ENCODE measurements around the gene RNASE13.

Gene RNASE13

GRCh38 chr14:21063479-21063878 lies 28.9 kb upstream of the RNASE13 start:
- DNase-seq (ENCODE audit: low read depth in 2 of 2): no peak

- DNase-seq (ENCODE audit: low read depth in 2 of 2): no peak
These were observed 26.7 kb upstream of the RNASE13 start for GRCh38 chr14:21061347-21061668.

GRCh38 chr14:21060614-21061346 lies 26.2 kb upstream of the RNASE13 start:
- no peak for DNase-seq (ENCODE audit: low read depth in 2 of 2)

DNA sequence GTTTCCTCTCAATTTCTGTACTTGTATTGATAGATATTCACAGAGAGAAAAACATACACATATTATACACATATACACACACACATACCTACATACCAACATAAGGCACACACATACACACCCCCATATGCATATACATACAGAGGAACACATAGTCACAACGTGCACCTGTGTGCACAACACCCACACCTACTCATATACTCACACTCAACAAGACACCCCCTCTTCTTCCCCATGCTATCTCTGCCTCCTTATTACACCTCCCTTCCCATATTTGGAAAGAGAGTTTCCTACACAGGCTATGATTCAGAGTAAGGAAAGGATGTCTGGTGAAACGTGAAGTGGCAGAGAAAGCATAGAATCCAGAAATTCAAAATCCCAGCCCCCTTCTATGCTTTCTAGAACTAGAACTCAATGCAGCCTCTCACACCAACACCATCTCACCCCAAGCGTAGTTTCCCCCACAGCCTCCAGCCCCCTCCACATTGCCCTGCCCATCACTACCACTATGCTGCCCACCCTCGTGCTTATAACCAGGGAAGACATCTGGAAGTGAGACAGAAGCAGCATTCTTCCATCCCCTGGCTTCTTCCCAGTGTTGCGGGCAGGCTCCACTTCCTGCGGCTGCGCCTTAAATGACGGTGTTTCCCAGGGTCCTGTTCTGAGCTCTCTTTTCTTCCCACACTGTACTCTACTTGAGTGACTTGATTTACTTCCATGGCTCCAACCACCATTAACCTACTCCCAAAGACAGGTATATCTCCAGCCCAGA lies 25.4 kb upstream of the RNASE13 start:
- no peak for DNase-seq (ENCODE audit: low read depth in 2 of 2)

DNA sequence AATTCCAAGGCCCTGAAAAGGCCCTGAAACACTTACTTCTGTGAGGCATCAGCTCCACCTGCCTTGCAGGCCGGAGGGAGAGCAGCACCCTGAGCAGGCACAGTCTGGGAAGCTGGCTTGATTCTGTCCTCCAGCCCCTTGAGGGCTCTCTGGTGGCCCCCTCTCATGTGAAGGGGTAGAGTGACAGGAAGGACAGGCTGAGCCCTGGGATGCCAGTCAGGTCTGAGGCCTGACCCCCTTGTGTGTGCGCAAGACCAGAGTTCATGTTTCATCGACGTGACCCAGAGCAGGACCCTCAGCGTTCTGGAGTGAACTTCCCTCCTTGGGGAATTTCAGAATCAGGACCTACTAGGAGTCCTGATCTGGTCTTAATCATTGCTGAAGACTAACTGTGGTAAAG lies 24.3 kb upstream of the RNASE13 start:
- no peak for DNase-seq (ENCODE audit: low read depth in 2 of 2)

GRCh38 chr14:21057803-21058675 lies 23.4 kb upstream of the RNASE13 start, which contains the start of gene RNASE8:
RNASE8 (plus strand) TSS chr14:21057822; CDS start chr14:21057893, 71 bp downstream.
- DNase-seq (ENCODE audit: low read depth in 2 of 2): no peak

DNA sequence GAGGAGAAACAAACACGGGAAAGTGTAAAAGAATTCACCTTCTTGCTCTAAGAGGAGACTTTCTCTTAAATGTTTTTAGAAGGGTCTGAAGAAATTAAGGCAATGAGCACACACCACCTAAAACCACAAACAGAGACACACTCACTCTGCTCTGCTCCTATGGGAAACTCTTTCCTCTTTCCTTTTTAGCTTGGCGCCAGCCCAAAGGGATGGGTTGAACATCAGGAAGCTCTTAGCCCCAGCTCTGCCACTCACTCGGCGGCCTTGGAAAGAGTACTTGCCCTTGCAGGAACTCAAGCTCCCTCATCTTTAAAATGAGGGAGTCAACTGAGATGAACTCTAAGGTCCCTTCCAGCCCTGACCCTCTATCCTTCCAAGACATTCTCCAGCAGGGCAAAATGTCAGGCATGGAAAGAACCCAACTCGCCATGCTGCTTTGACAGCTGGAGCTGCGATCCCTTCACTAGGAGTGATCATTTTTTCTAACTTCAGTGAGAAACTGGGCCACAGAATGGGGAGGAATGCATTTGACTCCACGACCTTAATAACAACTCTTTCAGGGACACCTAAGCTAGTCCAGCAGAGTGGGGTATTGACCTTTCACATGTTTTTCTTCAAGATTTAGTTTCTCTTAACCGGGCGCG lies 22.0 kb upstream of the RNASE13 start:
- no peak for DNase-seq (ENCODE audit: low read depth in 2 of 2)

DNA sequence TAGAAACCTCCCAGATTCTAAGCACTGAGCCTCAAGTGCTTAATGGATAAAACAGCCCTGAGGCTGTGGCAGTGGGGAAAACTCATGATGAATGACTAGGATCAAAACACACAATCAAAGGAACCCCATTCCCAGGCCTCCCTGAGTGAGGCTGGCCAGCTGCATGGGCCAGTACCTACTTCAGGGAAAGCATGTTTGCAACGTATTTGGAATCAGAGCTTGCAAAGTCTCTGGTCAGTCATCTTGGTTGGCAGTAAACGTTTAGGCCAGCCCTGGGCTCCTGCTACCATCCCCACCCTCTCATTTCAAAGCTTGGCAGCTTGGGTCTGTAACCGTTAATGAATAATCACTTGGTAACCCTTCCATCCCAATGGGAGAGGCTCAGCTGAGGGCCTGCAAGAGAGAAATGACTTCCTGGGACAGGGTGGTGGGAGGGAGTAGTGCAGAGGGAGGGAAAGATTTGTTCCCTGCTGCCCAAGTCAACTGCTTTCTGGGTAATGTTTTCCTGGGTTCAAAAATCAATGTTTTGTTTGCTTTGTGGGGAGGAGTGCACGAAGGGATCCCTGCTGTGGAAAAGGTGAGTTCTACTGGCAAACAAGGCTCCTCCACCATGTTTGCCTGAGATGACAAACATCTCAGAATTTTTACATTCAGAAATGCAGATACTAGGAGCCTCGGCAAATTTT lies 21.0 kb upstream of the RNASE13 start:
- no peak for DNase-seq (ENCODE audit: low read depth in 2 of 2)

DNA sequence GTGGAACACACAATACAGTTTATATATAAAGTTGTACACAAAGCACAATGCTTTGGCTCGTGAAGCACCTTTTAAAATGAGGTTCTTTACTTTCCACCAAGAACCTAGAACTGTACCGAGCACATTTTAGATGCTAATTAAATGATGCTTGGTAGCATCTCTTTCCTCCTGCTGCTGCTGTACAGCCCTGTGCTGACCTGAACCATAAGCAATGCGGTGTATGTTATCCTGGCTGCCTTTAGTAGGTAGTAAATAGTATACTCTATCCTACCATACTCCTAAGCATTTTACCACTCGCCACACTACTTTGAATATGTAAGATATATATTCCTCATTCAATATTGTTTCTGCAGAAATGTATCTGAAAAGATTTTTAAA lies 20.1 kb upstream of the RNASE13 start:
- no peak for DNase-seq (ENCODE audit: low read depth in 2 of 2)

- DNase-seq (ENCODE audit: low read depth in 2 of 2): no peak
These were observed 19.6 kb upstream of the RNASE13 start for GRCh38 chr14:21054123-21054767.

DNA sequence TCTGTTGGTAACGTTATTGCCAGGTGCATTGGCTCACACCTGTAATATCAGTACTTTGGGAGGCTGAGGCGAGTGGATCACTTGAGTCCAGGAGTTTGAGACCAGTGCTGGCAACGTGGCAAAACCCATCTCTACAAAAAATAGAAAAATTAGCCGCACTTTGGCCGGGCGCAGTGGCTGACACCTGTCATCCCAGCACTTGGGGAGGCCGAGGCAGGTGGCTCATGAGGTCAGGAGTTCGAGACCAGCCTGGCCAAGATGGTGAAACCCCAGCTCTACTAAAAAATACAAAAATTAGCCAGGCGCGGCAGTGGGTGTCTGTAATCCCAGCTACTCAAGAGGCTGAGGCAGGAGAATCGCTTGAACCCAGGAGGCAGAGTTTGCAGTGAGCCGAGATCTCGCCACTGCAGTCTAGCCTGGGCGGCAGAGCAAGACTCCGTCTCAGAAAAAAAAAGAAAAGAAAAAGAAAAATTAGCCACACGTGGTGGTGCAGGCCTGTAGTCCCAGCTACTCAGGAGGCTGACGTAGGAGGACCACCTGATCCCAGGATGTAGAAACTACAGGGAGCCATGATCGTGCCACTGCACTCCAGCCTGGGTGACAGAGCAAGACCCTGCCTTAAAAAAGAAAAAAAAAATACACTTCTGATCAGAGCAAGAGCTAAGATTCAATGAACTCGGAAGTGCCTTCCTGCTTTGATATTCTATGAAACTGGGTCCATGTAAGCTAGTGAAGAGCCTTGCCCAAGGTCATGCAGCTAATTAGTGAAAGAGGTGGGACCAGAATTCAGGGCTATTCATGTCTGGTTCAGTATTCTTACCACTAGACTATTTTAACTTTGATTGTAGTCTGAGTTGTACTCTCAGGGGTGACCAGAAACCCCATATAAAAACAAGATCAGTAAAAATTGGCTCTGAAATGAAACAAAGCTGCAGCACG lies 18.8 kb upstream of the RNASE13 start:
- DNase-seq (ENCODE audit: low read depth in 2 of 2): no peak

DNA sequence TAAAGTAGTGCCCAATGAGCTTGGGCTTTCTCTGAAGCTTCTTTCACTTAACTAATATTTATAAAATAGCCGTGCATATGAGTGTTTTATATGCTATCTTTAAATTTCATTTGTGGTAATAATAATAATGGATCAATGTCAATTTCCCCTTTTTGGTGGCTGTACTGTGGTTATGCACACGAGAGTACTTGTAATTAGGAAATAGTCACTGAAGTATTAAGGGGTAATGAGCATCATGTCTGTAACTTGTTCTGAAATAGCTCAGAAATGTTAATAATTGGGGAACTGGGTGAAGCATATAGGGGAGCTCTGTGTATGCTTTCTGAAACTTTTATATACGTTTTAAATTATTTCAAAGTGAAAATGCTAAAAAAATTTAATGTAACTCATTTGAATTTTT lies 16.0 kb upstream of the RNASE13 start:
- DNase-seq (ENCODE audit: low read depth in 2 of 2): no peak

DNA sequence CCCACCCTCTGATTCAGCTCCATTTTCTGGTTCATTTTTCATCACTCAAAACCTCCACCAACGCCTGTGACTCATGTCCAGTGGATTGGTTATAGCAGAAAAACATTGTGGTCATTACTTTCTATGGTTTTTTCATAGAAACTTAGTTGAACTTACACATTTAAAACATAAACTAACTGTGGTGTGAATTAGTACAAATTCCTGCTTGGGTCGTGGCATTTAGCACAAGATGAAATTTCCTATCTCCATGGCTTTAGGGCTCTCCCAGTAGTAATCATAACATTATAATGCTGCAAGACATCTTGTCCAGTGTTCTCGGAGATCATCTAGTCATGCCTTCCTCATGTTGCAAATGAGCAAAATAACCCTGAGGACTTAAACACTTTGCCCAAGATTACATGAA lies 14.7 kb upstream of the RNASE13 start:
- no peak for DNase-seq (ENCODE audit: low read depth in 2 of 2)

DNA sequence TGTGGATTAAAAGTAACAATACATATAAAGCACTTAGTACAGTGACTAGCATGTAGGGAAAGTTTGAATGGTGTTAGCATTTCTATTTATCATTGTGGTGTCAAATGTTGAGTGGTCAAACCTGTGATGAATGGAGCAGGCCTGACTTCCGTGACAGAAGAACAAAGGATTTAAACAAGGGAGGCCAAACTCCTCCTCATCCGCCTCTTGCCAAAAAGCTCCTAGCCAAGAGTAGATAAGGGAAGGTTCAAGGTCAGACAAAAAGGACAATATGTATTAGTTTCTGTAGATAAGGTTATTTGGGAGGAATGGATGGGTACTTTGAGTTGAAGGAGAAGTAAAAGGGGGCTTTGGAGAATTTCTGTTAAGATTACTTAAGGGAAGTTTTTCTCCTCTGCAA lies 14.0 kb upstream of the RNASE13 start:
- DNase-seq (ENCODE audit: low read depth in 2 of 2): no peak

GRCh38 chr14:21047378-21047781 lies 12.8 kb upstream of the RNASE13 start:
- no peak for DNase-seq (ENCODE audit: low read depth in 2 of 2)

- DNase-seq (ENCODE audit: low read depth in 2 of 2): no peak
These were observed 9.5 kb upstream of the RNASE13 start for GRCh38 chr14:21043974-21044618.

GRCh38 chr14:21043387-21043973 lies 8.9 kb upstream of the RNASE13 start:
- DNase-seq (ENCODE audit: low read depth in 2 of 2): no peak

GRCh38 chr14:21042918-21043317 lies 8.3 kb upstream of the RNASE13 start:
- no peak for DNase-seq (ENCODE audit: low read depth in 2 of 2)
